Central memory CD8-positive, alpha-beta T cell (primary cell): ENCODE data around the gene CTLA4.

Experiments used
- ATAC-seq: fragments of 150-1000 bp; cut with Tn5 transposase; replicated peaks from 2 replicates; pipeline ENCODE4 v1.10.0; 2022; ENCODE audit warnings: mild to moderate bottlenecking, moderate FRiP score, moderate number of reproducible peaks; ENCODE audit not compliant: poor library complexity, severe bottlenecking; ENCODE audit errors: extremely low read depth
- DNase-seq, 2 donors: peaks; one replicate each; pipeline ENCODE4 v3.0.0; 2021; ENCODE audit warnings: low spot score in 2 of 2
- H3K27ac Mint-ChIP-seq: one replicate; pipeline ENCODE4 v1.8.0; 2022; ENCODE audit warnings: low read depth, mild to moderate bottlenecking, moderate library complexity, mixed read lengths
- H3K27me3 Mint-ChIP-seq: one replicate; pipeline ENCODE4 v1.8.0; 2022; ENCODE audit warnings: mixed read lengths
- H3K36me3 Mint-ChIP-seq: one replicate; pipeline ENCODE4 v1.8.0; 2022; ENCODE audit warnings: mild to moderate bottlenecking, moderate library complexity, mixed read lengths; ENCODE audit not compliant: insufficient read depth
- H3K4me1 Mint-ChIP-seq: one replicate; pipeline ENCODE4 v1.8.0; 2022; ENCODE audit warnings: mixed read lengths
- H3K4me3 Mint-ChIP-seq: one replicate; pipeline ENCODE4 v1.8.0; 2022; ENCODE audit warnings: mild to moderate bottlenecking, moderate library complexity, mixed read lengths
- H3K9me3 Mint-ChIP-seq: one replicate; pipeline ENCODE4 v1.8.0; 2022; ENCODE audit warnings: mixed read lengths

Gene CTLA4

DNA sequence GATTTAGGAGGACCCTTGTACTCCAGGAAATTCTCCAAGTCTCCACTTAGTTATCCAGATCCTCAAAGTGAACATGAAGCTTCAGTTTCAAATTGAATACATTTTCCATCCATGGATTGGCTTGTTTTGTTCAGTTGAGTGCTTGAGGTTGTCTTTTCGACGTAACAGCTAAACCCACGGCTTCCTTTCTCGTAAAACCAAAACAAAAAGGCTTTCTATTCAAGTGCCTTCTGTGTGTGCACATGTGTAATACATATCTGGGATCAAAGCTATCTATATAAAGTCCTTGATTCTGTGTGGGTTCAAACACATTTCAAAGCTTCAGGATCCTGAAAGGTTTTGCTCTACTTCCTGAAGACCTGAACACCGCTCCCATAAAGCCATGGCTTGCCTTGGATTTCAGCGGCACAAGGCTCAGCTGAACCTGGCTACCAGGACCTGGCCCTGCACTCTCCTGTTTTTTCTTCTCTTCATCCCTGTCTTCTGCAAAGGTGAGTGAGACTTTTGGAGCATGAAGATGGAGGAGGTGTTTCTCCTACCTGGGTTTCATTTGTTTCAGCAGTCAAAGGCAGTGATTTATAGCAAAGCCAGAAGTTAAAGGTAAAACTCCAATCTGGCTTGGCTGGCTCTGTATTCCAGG, at the start of gene CTLA4:
CTLA4 (plus strand) TSS at position 211 of the 640 bp plus-strand sequence; CDS start at position 383, 172 bp downstream.
- H3K36me3 Mint-ChIP-seq, result peaks cover 14% of the 10 kb centered on the region
- peak; percentile 30 for ATAC-seq
- no peaks in the 10 kb centered on the region for H3K27me3 Mint-ChIP-seq
- H3K9me3 Mint-ChIP-seq, result no peaks in the 10 kb centered on the region
- peak within 1 kb of the TSS; percentile 65 for H3K4me3 Mint-ChIP-seq
- peaks cover 39% of the 10 kb centered on the region for H3K4me1 Mint-ChIP-seq
- DNase-seq, result no peak
- peak within 1 kb of the TSS; percentile 86 for H3K27ac Mint-ChIP-seq

DNA sequence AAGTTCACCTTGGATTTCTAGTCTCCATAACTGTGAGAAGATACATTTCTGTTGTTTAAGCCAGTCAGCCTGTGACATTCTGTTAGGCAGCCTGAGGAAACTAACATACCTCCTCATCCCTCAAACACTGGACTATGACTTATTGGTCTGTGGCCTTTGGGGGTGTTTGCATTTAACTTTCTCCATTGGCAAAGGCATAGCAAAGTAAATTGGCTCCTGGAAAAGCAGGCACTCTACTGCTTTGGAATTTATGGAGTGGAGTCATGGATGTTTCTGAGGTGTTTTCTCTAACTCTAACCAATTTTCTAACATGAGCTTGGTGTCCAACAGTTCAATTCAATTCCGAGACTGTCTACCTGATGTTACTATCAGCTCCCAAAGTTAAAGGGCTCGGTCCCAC, 48.9 kb upstream of the CTLA4 start:
- ATAC-seq, result no peak
- H3K36me3 Mint-ChIP-seq, result peaks cover 2% of the 10 kb centered on the region
- DNase-seq, result no peak
- H3K27me3 Mint-ChIP-seq, result no peaks in the 10 kb centered on the region
- no peak overlapping the region for H3K27ac Mint-ChIP-seq
- H3K4me1 Mint-ChIP-seq, result peaks cover 15% of the 10 kb centered on the region
- no peaks in the 10 kb centered on the region for H3K9me3 Mint-ChIP-seq
- H3K4me3 Mint-ChIP-seq, result no peak overlapping the region

- H3K4me1 Mint-ChIP-seq, result peaks cover 23% of the 10 kb centered on the region
- ATAC-seq (no peak), DNase-seq (no peak)
- H3K27me3 Mint-ChIP-seq, result no peaks in the 10 kb centered on the region
- H3K27ac Mint-ChIP-seq, result no peak overlapping the region
- no peaks in the 10 kb centered on the region for H3K9me3 Mint-ChIP-seq
- H3K36me3 Mint-ChIP-seq, result peaks cover 2% of the 10 kb centered on the region
- no peak overlapping the region for H3K4me3 Mint-ChIP-seq
Observed at GRCh38 chr2:203819434-203820133, 48.0 kb upstream of the CTLA4 start.

DNA sequence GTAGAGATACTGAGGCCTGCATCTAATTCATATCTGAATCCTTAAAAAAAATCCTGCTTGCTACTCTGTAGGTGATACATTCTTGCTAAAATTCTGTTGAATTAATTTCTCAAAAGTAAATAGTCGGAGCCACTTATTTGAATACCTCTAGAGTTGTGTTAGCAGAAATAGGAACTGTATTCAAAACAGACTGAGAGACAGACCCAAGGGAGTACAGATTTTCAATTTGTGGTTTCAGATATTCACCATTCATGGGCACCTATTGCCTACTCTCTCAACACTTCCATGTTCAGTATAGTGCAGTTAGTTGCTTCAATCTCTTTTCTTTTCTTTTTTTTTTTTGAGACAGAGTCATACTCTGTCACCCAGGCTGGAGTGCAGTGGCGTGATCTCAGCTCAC, 46.6 kb upstream of the CTLA4 start:
- H3K4me1 Mint-ChIP-seq, result peaks cover 16% of the 10 kb centered on the region
- ATAC-seq (no peak), DNase-seq (no peak)
- H3K9me3 Mint-ChIP-seq, result no peaks in the 10 kb centered on the region
- no peak overlapping the region for H3K27ac Mint-ChIP-seq
- H3K36me3 Mint-ChIP-seq, result peaks cover 2% of the 10 kb centered on the region
- no peaks in the 10 kb centered on the region for H3K27me3 Mint-ChIP-seq
- no peak overlapping the region for H3K4me3 Mint-ChIP-seq

- H3K27ac Mint-ChIP-seq, result no peak overlapping the region
- H3K4me1 Mint-ChIP-seq, result peaks cover 16% of the 10 kb centered on the region
- no peak for DNase-seq
- H3K36me3 Mint-ChIP-seq, result peaks cover 2% of the 10 kb centered on the region
- no peaks in the 10 kb centered on the region for H3K27me3 Mint-ChIP-seq
- H3K4me3 Mint-ChIP-seq, result no peak overlapping the region
- no peak for ATAC-seq
- no peaks in the 10 kb centered on the region for H3K9me3 Mint-ChIP-seq
Observed at GRCh38 chr2:203822240-203822639, 45.3 kb upstream of the CTLA4 start.

DNA sequence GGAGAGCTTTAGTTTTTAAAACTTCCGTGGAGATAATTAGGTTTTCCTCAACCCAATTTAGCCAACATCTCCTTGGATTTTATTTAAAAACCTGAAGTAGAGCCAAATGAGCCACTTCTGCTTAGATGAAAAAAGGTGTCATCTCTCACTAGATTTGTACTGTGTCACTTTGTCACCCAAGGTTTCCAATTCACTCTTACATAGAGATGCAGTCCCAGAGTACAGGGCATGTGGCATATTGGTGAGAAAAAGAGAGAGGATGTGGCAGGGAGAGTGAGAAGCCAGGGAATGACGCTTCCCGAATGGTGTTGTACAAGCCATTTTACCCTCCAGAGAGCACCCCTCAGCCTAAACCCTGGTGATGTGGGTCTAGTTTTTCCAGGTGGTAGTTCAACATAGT, 44.4 kb upstream of the CTLA4 start:
- no peak for ATAC-seq
- DNase-seq, result no peak
- H3K36me3 Mint-ChIP-seq, result peaks cover 2% of the 10 kb centered on the region
- H3K9me3 Mint-ChIP-seq, result no peaks in the 10 kb centered on the region
- peaks cover 16% of the 10 kb centered on the region for H3K4me1 Mint-ChIP-seq
- no peak overlapping the region for H3K27ac Mint-ChIP-seq
- H3K4me3 Mint-ChIP-seq, result no peak overlapping the region
- H3K27me3 Mint-ChIP-seq, result no peaks in the 10 kb centered on the region

DNA sequence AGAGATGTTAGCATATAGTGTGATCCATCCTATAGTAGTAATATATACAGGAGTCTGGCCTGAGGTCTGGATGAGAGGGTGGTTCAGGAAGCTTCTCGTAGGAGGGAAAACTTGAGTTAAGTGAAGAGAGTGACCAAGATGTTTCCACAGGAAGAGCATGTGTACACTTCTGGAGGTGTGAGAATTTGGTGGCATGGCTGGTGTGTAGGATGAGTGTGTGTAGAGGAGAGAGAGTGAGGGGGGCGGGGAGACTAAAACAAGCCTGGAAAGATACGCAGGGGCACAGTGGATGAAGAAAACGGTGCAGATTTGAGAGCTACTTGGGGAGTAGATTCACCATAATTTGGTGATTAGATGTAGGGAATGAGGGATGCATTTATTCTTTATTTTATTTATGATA, 43.5 kb upstream of the CTLA4 start:
- Mint-ChIP-seq H3K4me1 (peaks cover 16% of the 10 kb centered on the region), H3K36me3 (peaks cover 2% of the 10 kb centered on the region), H3K27me3 (no peaks in the 10 kb centered on the region), H3K4me3 (no peak overlapping the region), H3K27ac (peak overlapping the region; percentile 1), H3K9me3 (no peaks in the 10 kb centered on the region)
- ATAC-seq (no peak), DNase-seq (no peak)

DNA sequence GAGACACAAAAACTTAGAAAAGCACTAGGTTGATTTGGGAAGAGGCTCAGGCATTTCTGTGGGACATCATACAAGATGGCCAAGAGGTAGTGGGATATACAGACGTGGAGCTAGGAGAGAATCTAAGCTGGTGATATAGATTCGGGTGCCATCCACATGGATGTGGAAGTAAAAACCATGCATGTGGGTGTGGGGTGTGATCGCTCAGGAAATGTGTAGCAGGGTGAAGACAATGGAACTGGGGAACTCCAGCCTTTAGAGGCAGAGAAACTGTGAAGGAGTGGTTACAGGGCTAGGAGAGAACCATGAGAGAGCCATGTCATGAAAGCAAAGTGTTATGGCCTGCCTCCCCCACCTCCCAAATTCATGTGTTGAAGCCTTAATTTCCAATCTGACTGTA, 43.0 kb upstream of the CTLA4 start:
- H3K27ac Mint-ChIP-seq, result peak overlapping the region; percentile 1
- ATAC-seq (no peak), DNase-seq (no peak)
- no peaks in the 10 kb centered on the region for H3K9me3 Mint-ChIP-seq
- H3K4me3 Mint-ChIP-seq, result no peak overlapping the region
- peaks cover 16% of the 10 kb centered on the region for H3K4me1 Mint-ChIP-seq
- peaks cover 2% of the 10 kb centered on the region for H3K36me3 Mint-ChIP-seq
- no peaks in the 10 kb centered on the region for H3K27me3 Mint-ChIP-seq

GRCh38 chr2:203826704-203827103, 40.9 kb upstream of the CTLA4 start:
- Mint-ChIP-seq H3K27me3 (no peaks in the 10 kb centered on the region), H3K4me1 (peaks cover 16% of the 10 kb centered on the region), H3K9me3 (no peaks in the 10 kb centered on the region), H3K27ac (no peak overlapping the region), H3K36me3 (peaks cover 2% of the 10 kb centered on the region), H3K4me3 (no peak overlapping the region)
- DNase-seq (no peak), ATAC-seq (no peak)

DNA sequence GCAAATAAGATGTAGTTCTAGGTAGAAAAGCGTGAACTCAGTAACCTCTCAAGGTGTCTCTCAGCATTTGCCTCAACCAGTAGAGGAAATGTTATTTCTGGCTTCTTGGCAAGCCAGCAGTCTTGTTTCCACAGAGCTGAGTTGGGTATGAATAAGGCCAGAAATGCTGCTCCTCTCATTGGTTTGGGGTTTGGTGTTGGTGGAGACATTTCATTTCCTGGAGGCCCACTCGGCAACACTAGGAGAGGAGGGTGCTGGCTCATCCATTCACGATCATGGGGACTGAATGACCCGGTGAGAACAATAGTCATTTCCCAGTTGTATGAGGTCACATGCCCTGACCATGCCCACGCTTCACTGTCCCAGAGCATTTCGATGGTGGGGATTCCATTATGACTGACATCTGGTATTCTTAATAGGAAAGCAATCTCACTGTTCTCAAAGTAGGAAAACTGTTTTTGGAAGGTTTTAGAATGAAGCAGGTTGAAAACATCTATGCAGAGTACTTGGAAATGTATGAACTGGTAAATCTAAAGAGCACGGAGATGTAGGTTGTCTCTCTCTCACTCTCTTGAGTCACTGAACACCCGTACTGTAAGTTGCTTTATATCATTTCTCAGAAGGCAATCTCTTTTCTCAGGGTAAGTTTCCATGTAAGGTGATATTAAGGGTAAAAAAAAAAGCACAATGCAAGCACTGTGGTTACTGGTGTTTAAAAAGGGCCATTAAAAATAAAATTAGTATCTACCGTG, 37.1 kb upstream of the CTLA4 start:
- H3K4me3 Mint-ChIP-seq, result no peak overlapping the region
- no peaks in the 10 kb centered on the region for H3K27me3 Mint-ChIP-seq
- DNase-seq (no peak), ATAC-seq (no peak)
- no peaks in the 10 kb centered on the region for H3K36me3 Mint-ChIP-seq
- H3K4me1 Mint-ChIP-seq, result no peaks in the 10 kb centered on the region
- H3K9me3 Mint-ChIP-seq, result no peaks in the 10 kb centered on the region
- H3K27ac Mint-ChIP-seq, result no peak overlapping the region

DNA sequence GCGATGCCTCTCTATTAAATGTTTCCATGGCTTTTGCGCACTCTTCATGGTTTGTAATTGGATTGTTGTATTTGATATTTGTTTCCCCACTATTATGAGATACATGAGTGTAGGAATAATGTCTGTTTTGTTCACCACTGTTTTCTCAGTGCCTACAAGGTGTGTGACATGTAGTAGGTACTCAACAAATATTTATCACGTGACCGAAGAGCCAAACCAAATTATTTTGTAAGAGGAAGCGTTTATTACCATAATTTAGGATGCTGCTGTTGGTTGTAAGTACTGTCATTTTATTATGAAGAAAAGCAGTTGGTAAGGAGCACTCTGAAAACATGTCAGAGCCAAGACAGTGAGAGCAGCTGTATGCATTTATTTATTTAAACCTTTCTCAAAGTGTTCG, 32.2 kb upstream of the CTLA4 start:
- H3K36me3 Mint-ChIP-seq, result no peaks in the 10 kb centered on the region
- no peaks in the 10 kb centered on the region for H3K9me3 Mint-ChIP-seq

DNA sequence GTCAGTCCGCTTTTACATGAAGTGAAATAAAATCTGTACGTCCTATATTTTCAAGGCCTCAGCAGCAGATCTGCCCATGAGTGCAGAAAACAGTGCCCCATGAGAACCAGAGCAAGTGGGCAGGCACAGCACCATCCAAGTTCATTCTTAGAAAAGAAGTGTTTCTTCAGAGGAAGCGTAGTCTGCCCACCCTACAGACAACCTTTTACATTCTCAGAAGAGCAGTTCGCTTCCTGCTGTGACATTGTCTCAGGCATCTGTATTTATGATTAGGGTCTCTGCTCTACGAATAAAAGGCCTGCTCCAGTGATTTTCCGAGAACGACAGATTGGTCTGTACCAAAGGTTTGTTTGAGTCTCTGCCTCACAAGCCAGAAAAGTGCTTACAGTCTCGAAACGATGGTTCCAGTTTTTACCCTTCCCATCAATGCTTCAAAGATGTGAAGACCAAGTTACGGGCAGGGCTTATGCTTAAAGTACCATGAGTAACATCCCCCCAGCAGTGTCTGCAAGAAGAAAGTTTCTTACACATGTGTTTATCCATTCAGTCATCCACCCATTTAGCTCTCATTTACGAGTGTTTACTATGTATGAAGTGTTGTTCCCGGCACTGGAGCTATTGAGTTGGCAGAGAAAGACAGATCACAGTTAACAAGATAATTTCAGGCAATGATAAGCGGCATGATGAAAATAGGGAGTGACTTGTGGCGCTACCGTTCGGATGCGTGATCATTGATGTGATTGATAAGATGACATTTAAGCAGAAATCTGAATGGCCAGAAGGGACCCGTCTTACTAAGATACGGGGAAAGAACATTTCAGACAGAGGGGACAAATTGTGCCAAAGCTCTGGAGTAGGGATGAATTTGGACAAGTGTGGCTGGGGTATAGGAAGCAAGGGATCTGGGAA, 31.4 kb upstream of the CTLA4 start:
- H3K36me3 Mint-ChIP-seq, result no peaks in the 10 kb centered on the region
- no peak overlapping the region for H3K4me3 Mint-ChIP-seq

More for the DNA sequence above, 32.2 kb upstream of the CTLA4 start:
- no peak overlapping the region for H3K27ac Mint-ChIP-seq
- H3K4me1 Mint-ChIP-seq, result no peaks in the 10 kb centered on the region
- no peak for DNase-seq
- ATAC-seq, result no peak
- no peaks in the 10 kb centered on the region for H3K27me3 Mint-ChIP-seq
- no peak overlapping the region for H3K4me3 Mint-ChIP-seq

More for the DNA sequence above, 31.4 kb upstream of the CTLA4 start:
- no peaks in the 10 kb centered on the region for H3K27me3 Mint-ChIP-seq
- no peak for ATAC-seq
- H3K27ac Mint-ChIP-seq, result no peak overlapping the region
- H3K9me3 Mint-ChIP-seq, result no peaks in the 10 kb centered on the region
- no peak for DNase-seq
- H3K4me1 Mint-ChIP-seq, result no peaks in the 10 kb centered on the region
